NCI-H2107 (cell line): ENCODE results near the gene C6orf141.
A peak's percentile ranks its signal among the peaks of the same experiment; 100 is the strongest.

ENCODE experiments used
- DNase-seq: peaks from one replicate; lab custom pipeline; 2025; lab: John Stamatoyannopoulos, UW

The C6orf141 gene

GRCh38 chr6:49550492-49551077 is at the start of gene C6orf141:
Gene C6orf141 (plus strand): TSS chr6:49550668. CDS start chr6:49550793, 125 bp downstream.
- DNase-seq = peak; percentile 7

GRCh38 chr6:49504666-49505065 is 45.8 kb upstream of the C6orf141 start:
- DNase-seq = no peak

- DNase-seq = no peak
These were observed 43.8 kb upstream of the C6orf141 start for GRCh38 chr6:49506569-49507111.

- no peak for DNase-seq
These were observed 41.1 kb upstream of the C6orf141 start for GRCh38 chr6:49509342-49509741.

GRCh38 chr6:49513153-49513989 is 37.1 kb upstream of the C6orf141 start:
- DNase-seq = no peak

GRCh38 chr6:49514571-49515484 is 35.6 kb upstream of the C6orf141 start:
- DNase-seq = no peak

- DNase-seq = no peak
These were observed 34.9 kb upstream of the C6orf141 start for GRCh38 chr6:49515485-49516146.

- no peak for DNase-seq
These were observed 34.3 kb upstream of the C6orf141 start for GRCh38 chr6:49516147-49516505.

GRCh38 chr6:49517919-49518318 is 32.5 kb upstream of the C6orf141 start:
- no peak for DNase-seq

GRCh38 chr6:49519660-49520059 is 30.8 kb upstream of the C6orf141 start:
- no peak for DNase-seq

GRCh38 chr6:49522710-49523593 is 27.5 kb upstream of the C6orf141 start:
- DNase-seq = no peak

- no peak for DNase-seq
These were observed 26.6 kb upstream of the C6orf141 start for GRCh38 chr6:49523901-49524300.

- DNase-seq = no peak
These were observed 25.9 kb upstream of the C6orf141 start for GRCh38 chr6:49524541-49524940.

GRCh38 chr6:49526598-49526997 is 23.9 kb upstream of the C6orf141 start:
- no peak for DNase-seq

- DNase-seq = no peak
These were observed 23.1 kb upstream of the C6orf141 start for GRCh38 chr6:49527320-49527719.

- no peak for DNase-seq
These were observed 21.9 kb upstream of the C6orf141 start for GRCh38 chr6:49528571-49528970.

GRCh38 chr6:49530141-49530776 is 20.2 kb upstream of the C6orf141 start:
- DNase-seq = no peak

- DNase-seq = peak; percentile 10
These were observed 18.5 kb upstream of the C6orf141 start for GRCh38 chr6:49531774-49532569.

GRCh38 chr6:49535795-49536194 is 14.7 kb upstream of the C6orf141 start:
- no peak for DNase-seq
